ENCODE data around the gene FRYL.
"Not testable (repeated sequence)": the region's sequence is repeated elsewhere in the genome, so short reads cannot be mapped to it uniquely, and the experiment has no call there.

FRYL gene

DNA sequence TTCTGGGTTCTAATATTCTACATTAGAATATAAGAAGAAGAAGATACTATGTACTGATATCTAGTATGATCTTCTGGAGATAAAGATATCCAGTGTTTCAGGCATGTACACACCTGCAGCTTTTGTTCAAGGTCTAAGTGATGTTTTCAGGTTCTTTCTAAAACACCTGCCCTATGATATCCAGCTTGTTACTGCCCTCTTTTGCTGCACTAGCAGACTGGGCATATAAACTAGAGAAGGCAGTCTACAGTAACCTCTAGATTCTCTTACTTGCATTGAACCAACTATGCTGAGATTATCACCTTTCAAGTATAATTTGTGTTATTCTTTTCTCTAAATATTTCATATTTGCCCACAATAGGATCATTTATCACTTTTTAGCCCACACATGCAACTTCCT lies 1.9 kb upstream of the FRYL start:
- no peak for FAIRE-seq

GRCh38 chr4:48780865-48781214 lies 761 bp upstream of the FRYL start:
- peak; percentile 65 for FAIRE-seq

- no peak for FAIRE-seq
These were observed 733 bp downstream of the FRYL start for GRCh38 chr4:48779095-48779997.

GRCh38 chr4:48778431-48779094 lies 1.5 kb downstream of the FRYL start:
- FAIRE-seq, result no peak

DNA sequence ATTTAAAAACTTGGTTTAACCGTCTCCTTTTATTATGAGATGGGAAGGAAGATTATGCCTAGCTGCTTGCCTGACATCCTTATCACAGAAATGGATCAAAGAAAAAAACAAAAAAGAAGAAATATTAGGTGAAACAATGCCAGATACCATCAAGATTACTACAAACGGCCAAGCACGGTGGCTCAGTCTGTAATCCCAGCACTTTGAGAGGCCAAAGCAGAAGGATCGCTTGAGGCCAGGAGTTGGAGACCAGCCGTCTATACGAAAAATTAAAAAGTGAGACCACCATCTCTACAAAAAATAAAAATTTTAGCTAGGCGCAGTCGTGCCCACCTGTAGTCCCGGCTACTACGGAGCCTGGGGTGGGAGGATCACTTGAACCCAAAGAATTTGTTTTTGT lies 2.3 kb downstream of the FRYL start:
- no peak for FAIRE-seq

DNA sequence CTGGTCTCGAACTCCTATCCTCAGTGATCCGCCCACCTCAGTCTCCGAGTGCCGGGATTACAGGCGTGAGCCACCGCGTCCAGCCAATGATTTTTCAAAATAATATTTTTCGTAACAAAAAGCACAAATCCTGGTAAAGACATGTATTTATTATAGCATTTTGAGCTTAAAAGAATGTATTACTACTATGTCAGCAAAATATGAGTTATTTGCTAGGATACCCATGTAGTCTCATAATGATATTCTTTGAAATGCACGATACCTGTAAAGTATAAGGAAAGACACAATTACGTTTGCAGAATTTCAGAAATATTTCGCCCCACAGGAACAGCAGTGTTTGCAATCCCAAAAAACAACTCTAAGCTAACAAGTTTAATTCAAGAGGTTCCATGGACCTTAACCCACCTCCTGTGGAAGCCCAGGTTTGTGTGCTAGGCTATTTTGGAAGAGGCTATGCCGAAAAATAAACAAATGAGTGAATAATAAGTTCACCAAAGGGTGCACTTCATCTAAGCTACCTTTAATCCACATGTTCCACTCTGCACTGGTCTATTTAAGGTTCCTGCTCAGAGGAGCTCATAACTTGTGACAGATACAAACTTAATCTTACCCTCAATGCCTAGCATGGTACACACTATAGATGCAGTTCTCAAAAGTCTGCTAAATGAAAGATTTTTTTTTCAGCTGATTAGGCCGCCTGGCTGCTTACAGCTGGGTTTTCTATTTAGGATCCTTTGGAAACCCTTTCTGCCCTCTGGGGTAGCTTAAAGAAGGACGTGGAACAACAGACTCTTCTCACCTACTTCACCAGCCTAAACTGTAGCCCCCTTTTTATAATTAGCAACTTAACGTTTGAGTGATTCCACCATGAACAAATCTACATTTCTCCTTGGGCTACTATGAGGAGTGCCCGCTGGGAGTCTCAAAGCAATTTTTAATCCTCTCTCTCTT lies 5.0 kb downstream of the FRYL start:
- peak; percentile 64 for FAIRE-seq

GRCh38 chr4:48772556-48772955 lies 7.5 kb downstream of the FRYL start:
- no peak for FAIRE-seq

DNA sequence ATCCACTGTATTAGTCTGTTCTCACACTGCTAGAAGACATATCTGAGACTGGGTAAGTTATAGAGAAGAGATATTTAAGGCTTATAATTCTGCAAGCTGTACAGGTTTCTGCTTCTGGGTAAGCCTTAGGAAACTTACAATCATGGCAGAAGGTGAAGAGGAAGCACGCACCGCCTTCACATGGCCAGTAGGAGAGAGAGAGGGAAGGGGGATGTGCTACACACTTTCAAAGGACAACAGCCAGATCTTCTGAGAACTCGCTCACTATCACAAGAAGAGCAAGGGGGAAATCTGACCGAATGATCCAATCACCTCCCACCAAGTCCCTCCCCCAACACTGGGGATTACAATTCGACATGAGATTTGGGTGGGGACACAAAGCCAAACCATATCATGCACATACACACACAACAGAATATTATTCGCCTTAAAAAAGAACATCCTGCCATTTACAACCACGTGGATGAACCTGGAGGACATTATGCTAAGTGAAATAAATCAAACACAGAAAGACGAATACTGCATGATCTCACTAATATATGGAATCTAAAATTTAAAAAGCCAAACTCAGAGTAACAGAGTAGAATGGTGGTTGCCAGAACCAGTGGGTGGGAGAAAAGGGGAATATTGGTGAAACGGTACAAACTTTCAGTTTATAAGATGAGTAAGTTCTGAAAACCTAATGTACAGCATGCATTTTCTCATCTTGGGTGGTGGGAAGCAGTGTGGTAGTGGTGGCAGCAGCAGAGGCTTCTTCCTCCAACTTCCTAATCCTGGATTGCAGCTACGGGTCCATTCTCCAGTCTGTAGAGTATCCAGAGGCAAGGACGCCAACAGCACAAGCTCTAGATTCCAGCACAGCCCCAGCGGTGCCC lies 12.8 kb downstream of the FRYL start:
- no peak for FAIRE-seq

DNA sequence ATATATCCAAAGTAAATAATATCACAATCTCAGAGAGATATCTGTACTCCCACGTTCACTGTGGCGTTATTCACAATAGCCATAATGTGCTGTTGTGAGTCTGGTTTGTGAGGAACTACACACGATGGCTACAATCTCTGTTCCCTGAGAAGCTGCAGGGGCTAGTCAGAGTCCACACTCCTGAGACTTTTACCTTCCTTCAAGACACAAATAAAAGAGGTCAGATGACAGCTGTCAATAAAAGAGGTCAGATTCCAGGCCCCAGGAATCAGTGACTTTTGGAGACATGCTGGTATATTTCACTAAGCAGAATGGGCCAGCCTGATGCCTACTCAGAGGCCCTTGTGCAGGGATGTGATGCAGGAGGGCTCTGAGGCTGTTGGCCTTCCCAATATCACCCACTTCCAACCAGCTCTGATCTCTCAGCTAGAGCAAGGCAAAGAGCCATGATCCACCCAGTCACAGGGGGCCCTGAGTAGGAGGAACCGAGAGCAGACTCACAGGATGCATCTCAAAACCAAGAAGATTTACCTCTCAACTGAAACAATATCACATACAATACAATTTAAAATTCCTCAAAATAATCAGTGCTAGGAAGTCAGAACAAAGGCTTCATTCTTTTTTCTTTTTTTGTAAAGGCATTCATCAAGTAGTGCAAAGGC lies 13.8 kb downstream of the FRYL start:
- no peak for FAIRE-seq

- FAIRE-seq, result no peak
These were observed 17.7 kb downstream of the FRYL start for GRCh38 chr4:48762408-48762807.

DNA sequence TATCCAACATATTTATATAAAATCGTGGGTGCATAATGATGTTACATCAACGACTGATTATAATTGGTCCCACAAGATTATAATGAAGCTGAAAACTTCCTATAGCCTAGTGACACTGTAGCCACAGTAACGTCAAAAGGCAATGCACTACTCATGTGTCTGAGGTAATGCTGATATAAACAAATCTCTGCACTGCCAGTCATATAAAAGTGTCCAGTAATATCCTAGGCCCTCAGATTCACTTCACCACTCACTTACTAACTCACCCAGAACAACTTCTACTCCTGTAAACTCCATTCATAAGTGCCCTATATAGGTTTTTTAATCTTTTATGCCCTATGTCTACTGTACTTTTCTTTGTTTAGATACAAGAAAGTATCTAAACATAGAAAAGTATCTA lies 18.8 kb downstream of the FRYL start:
- no peak for FAIRE-seq

DNA sequence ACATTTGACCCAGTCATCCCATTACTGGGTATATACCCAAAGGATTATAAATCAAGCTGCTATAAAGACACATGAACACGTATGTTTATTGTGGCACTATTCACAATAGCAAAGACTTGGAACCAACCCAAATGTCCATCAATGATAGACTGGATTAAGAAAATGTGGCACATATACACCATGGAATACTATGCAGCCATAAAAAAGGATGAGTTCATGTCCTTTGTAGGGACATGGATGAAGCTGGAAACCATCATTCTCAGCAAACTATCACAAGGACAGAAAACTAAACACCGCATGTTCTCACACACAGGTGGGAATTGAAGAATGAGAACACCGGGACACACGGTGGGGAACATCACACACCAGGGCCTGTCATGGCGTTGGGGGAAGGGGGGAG lies 21.4 kb downstream of the FRYL start:
- FAIRE-seq, result not testable (repeated sequence)

GRCh38 chr4:48756689-48757220 lies 23.3 kb downstream of the FRYL start:
- FAIRE-seq, result no peak

GRCh38 chr4:48755281-48755680 lies 24.8 kb downstream of the FRYL start:
- FAIRE-seq, result no peak

- no peak for FAIRE-seq
These were observed 26.9 kb downstream of the FRYL start for GRCh38 chr4:48753159-48753558.

- FAIRE-seq, result no peak
These were observed 27.4 kb downstream of the FRYL start for GRCh38 chr4:48752726-48753125.

DNA sequence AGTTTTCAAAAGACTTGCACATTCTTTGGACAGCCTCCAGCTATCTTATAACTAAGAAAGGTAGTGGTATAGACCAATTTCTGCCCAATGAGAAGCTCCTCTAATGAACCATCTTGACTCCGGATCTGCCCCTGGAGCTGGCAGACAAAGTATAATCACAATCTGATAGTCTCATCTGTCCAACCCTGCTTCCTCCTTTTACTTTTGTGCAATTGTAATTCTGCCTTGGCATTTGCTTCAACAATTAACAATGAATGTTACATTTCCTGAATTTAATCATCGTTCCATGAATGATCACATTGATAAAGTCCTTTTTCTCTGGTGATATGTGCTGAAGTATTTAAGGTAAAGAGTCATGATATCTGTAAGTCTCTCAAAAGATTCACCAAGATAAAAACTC lies 27.8 kb downstream of the FRYL start:
- no peak for FAIRE-seq

GRCh38 chr4:48748949-48749596 lies 31.0 kb downstream of the FRYL start:
- no peak for FAIRE-seq

- FAIRE-seq, result no peak
These were observed 33.3 kb downstream of the FRYL start for GRCh38 chr4:48746608-48747362.

- FAIRE-seq, result not testable (repeated sequence)
These were observed 34.9 kb downstream of the FRYL start for GRCh38 chr4:48745223-48745622.
